GM19468 (cell line): ENCODE results near the gene CDC42BPA.

Experiments
- ATAC-seq: cut with Tn5 transposase; IDR thresholded peaks from one replicate; pipeline ENCODE4 v1.9.1; 2021; ENCODE audit warnings: mild to moderate bottlenecking, moderate library complexity, moderate number of reproducible peaks; ENCODE audit not compliant: unreplicated experiment; ENCODE audit errors: extremely low read depth

The CDC42BPA gene

DNA sequence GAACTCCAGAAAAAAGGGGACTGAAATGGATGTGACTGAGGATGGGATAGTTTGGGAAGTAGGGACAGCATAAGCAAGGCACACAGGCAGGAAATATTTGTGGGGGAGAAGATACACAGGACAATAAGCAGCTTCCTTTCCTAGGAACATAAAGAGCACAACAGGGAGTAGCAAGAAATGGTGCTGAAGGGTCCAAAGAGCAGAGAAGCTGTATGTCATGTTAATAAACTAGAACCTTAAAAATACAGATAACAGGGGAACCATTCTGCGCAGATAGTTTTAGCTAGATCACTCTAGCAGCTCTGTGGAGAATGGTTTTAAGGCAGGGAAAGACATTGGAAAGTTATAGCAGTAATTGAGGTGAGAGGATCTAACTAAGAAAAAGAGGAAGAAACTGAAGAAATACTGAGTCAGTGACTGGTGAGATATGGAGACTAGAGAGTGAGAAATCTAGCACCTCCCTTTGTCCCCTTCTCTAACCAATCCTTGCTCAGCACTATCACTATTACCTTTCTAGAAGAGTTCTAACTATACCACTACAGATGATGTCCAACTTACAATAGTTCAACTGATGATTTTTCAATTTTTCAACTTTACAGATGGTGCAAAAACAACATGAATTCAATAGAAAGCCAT, 95.0 kb downstream of the CDC42BPA start:
- no peak for ATAC-seq

DNA sequence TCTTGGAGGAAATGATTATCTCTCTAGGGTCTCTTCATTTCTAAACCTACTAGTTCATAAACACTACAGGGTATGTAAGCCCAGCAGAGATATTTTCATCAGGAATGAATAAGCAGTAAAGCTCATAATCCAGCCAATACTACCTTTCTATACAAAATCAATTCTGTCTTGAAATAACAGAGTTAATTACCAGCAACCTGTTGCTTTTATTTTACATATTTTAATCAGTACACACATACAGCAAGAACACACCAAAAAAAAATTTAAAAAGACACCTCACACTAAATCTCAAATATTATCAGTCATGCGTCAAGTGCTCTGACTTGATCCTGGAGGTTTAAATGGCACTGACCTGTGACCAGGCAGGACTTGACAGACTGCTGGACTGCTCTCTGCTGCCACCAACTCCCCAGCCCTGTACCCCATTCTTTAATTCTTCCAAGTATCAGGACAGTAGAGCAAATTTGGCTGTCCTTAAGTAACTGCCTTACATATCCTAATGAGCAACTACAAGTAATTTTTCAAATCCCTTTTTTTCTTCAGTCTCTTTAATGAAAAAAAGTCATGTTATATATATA, 98.5 kb downstream of the CDC42BPA start:
- ATAC-seq = no peak

GRCh38 chr1:227218870-227219573, 99.3 kb downstream of the CDC42BPA start:
- ATAC-seq = no peak

- ATAC-seq = no peak
Observed at GRCh38 chr1:227215863-227216510, 102.3 kb downstream of the CDC42BPA start.

DNA sequence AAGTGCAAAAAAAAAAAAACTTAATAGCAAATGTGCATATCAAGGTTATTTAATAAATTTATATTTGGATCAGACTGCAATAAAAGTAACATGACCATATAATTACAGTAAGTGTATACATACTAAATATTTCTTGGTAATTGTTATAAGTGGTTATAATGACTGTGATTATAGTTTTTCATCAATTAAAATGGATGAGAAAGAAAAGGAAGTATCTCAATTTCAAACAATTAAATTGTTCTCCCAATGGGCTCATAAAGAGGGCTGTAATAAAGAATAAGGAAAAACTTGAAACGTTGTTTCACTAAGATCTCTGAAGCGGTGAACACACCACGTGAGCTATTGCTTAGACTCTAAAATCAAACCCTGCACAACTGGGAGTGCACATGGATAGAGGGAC, 104.1 kb downstream of the CDC42BPA start:
- ATAC-seq = no peak

DNA sequence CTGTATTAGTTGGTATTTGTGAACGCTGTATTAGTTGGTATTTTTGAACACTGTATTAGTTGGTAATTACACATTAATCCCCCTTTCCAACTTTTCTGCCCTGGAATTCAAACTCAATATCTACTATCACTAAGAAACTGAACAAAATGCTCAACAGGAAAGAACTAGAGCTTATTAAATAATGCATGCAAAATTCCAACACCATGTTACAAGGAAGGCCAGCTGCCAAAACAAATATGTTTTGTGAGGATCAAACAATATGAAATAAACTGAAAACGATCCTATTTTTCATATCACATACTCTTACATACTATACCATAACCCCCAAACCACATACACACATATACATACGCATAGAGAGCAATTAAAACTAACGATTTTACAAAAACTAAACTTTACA, 104.9 kb downstream of the CDC42BPA start:
- no peak for ATAC-seq

- no peak for ATAC-seq
Observed at GRCh38 chr1:227212164-227212563, 106.1 kb downstream of the CDC42BPA start.

DNA sequence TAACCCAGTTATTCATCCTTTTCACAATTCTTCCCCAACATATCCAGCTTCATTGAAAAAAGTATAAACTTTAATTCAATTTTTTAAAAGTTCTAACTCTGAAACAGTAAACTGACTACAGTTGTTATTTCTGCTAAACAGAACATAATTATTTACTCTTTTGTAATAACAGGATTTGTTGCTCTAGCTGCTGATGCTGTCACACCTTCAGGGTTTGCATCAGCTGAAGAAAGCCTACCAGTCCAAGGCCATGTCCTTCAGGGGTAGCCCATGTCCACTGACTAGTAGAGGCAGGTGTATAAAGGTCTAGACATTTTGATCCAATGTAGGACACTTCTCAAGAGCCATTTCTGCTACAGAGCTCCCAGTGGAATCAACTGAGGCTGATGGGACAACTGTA, 107.7 kb downstream of the CDC42BPA start:
- ATAC-seq = no peak

GRCh38 chr1:227197064-227197463, 121.2 kb downstream of the CDC42BPA start:
- ATAC-seq = no peak

GRCh38 chr1:227192163-227192562, 126.1 kb downstream of the CDC42BPA start:
- peak; percentile 74 for ATAC-seq

- no peak for ATAC-seq
Observed at GRCh38 chr1:227191607-227192006, 126.7 kb downstream of the CDC42BPA start.

- ATAC-seq = no peak
Observed at GRCh38 chr1:227190321-227190720, 128.0 kb downstream of the CDC42BPA start.

DNA sequence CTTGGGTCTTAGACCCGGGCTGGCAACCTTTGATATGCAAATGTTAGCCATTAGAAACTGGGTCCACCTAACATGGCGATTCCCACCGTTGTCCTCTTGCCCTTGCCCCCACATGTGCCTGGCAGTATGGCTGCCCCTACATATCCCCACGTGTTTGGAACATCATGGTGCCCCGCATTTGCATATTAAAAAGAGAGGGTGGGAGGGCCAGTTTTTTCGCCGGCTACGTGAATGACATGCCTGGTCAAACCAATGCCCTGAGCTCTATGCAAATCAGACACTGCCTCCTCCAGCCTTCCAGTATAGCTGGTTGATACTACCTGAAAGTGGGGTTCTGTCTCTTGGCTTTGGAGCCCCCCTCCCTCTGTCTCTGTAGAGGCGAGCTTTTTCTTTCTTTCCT, 133.0 kb downstream of the CDC42BPA start:
- no peak for ATAC-seq

GRCh38 chr1:227182012-227182411, 136.3 kb downstream of the CDC42BPA start:
- no peak for ATAC-seq

GRCh38 chr1:227175611-227176010, 142.7 kb downstream of the CDC42BPA start:
- ATAC-seq = no peak

DNA sequence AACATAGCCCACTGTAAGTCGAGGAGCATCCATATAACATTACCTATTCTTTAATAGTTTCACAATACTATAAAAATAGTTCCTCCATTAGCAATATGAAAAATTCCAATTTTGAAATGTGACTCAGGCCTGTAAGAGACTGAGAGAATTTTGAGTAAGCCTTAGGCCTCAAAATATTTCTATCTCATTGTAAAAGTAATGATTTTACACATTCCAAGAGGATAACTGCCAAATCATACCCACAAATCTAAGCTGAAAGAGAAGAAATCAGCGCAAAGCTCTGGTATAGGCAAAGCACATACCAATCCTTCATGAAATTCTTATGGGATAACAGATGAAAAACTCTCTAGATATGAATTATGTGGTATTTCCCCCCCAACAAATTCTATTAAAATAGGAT, 144.1 kb downstream of the CDC42BPA start:
- no peak for ATAC-seq

DNA sequence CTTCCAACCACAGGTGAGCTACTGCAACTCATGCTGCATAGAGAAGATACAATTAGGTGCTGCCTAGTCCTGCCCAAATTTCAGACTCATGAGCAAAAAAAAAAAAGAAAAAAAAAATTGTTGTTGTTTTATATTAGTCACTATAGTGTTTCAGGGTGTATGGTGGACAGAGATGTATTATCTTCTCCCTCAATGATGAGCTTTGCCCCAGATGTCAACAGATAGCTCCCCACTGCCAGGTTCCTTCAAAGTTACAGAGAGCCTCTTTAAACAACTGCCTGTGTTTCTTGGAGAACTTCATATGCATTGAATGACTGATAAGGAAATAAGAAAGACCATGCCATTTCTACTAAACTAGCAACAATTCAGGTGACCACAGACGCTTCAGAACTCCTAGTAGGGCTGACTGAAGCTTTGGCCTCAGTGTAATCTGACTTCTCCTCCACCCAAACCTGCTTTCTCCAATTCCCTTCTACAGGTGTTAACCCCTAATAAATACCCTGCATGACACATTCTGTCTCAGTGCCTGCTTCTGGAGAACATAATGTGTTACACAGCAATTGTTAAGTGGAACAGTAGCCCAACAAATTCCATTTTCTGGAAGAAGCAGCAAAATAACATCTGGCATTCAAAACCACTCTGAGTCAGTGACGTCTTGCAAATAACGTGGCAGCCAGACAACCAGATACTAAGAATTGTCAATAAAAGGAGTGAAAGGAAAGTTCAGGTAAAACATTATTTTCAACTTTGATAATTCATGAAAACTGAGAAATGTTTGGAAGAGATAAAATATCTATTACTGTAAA, 147.7 kb downstream of the CDC42BPA start:
- ATAC-seq = no peak

DNA sequence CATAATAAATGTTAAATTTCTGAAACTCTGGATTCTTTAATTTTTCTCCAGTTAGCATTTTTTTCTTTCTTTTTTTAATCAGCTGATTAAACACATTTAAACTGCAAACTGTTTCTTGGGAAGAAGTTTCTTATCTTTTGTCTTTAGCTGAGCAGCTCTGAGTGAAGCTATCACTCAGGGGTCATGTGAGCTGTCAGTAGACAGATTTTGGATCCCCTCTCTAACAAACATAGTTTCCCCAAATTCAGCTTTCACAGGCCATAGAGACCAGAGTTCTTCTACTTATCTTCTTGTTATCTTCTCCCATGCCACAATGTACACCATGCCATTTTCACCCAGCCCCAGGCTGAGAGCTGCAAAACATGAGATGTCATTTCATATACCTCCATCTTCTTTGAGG, 148.9 kb downstream of the CDC42BPA start:
- ATAC-seq = no peak

- ATAC-seq = no peak
Observed at GRCh38 chr1:227167276-227168101, 150.8 kb downstream of the CDC42BPA start.

- ATAC-seq = no peak
Observed at GRCh38 chr1:227166559-227166958, 151.7 kb downstream of the CDC42BPA start.
